ENCODE data around the gene PTCH1.

Gene PTCH1

DNA sequence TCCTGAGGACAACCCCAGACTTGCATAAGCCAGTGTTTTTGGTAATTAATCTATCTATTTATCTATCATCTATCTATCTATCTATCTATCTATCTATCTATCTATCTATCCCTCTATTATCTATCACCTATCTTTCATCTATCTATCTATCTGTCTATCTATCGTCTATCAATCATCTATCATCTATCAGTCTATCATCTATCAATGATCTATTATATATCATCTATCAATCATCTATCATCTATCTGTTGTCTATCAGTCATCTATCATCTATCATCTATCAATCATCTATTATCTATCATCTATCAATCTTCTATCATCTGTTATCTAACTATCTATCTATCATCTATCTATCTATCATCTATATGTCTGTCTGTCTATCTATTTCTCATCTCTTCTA lies 85.5 kb downstream of the PTCH1 start:
- H3K27me3 ChIP-seq (ENCODE audit: insufficient read depth, low read length, poor library complexity): no peaks in the 10 kb centered on the region
- no peaks in the 10 kb centered on the region for H3K36me3 ChIP-seq (ENCODE audit: insufficient read depth, low read length)
- H3K9ac ChIP-seq (ENCODE audit: low read depth, low read length): no peak overlapping the region
- TF ChIP-seq, protein P1, sequence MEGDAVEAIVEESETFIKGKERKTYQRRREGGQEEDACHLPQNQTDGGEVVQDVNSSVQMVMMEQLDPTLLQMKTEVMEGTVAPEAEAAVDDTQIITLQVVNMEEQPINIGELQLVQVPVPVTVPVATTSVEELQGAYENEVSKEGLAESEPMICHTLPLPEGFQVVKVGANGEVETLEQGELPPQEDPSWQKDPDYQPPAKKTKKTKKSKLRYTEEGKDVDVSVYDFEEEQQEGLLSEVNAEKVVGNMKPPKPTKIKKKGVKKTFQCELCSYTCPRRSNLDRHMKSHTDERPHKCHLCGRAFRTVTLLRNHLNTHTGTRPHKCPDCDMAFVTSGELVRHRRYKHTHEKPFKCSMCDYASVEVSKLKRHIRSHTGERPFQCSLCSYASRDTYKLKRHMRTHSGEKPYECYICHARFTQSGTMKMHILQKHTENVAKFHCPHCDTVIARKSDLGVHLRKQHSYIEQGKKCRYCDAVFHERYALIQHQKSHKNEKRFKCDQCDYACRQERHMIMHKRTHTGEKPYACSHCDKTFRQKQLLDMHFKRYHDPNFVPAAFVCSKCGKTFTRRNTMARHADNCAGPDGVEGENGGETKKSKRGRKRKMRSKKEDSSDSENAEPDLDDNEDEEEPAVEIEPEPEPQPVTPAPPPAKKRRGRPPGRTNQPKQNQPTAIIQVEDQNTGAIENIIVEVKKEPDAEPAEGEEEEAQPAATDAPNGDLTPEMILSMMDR (IDR thresholded peaks at IDR 0.05; ENCODE audit: borderline replicate concordance, extremely low read depth, low read length, poor library complexity, severe bottlenecking): no peak
- TF ChIP-seq EZH2 (IDR thresholded peaks at IDR 0.05; ENCODE audit: borderline replicate concordance, low read depth, low read length, severe bottlenecking): no peak
- no peak overlapping the region for H3K27ac ChIP-seq (ENCODE audit: low read length)
- H4K20me1 ChIP-seq (ENCODE audit: insufficient read depth, low read length): no peaks in the 10 kb centered on the region
- no peaks in the 10 kb centered on the region for H3K79me2 ChIP-seq (ENCODE audit: insufficient read depth, low read length)
- no peak overlapping the region for H3K4me3 ChIP-seq (ENCODE audit: low read depth in 1 of 2, low read length in 2 of 2)
- H3K4me2 ChIP-seq (ENCODE audit: insufficient read depth, low read length): no peak overlapping the region
- no peak overlapping the region for H2AFZ ChIP-seq (ENCODE audit: low read depth, low read length)
- DNase-seq (no peak), ATAC-seq (ENCODE audit: insufficient read depth, low read depth) (no peak)
- peaks cover 12% of the 10 kb centered on the region for H3K9me3 ChIP-seq (ENCODE audit: insufficient read depth, low read length, severe bottlenecking)
- no peaks in the 10 kb centered on the region for H3K4me1 ChIP-seq (ENCODE audit: insufficient read depth, low read length)

DNA sequence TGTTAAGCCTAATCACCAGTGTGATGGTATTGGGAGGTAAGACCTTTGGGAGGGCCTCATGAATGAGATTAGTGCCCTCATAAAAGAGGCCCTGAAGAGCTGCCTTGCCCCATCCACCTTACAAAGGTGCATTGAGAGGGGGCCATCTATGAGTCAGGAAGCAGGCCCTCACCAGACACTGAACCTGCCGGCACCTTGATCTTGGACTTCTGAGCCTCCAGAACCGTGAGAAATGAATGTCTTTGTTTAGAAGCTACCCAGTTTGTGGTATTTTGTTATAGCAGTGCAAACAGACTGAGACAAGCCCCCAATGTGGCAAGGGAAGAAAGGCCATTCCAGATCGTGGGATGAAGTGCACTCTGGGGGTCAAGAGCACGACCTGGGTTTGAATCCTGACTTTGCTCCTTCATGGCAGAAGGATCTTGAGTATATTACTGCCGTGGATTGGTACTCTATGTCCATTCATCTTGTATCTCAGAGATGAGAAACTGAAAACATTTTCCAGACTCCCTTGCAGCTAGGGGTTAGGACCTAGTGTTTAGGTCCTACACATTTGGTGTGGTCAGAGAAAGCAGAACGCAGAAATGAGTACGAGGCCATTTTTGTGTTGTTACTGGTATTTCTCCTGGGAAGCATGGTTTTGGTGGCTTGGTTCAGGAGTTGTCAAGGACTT lies 86.7 kb downstream of the PTCH1 start:
- Histone ChIP-seq H3K9me3 (ENCODE audit: insufficient read depth, low read length, severe bottlenecking) (peaks cover 12% of the 10 kb centered on the region), H3K36me3 (ENCODE audit: insufficient read depth, low read length) (no peaks in the 10 kb centered on the region), H3K4me1 (ENCODE audit: insufficient read depth, low read length) (no peaks in the 10 kb centered on the region), H3K9ac (ENCODE audit: low read depth, low read length) (no peak overlapping the region), H3K79me2 (ENCODE audit: insufficient read depth, low read length) (no peaks in the 10 kb centered on the region), H3K4me3 (ENCODE audit: low read depth in 1 of 2, low read length in 2 of 2) (no peak overlapping the region), H4K20me1 (ENCODE audit: insufficient read depth, low read length) (no peaks in the 10 kb centered on the region), H2AFZ (ENCODE audit: low read depth, low read length) (no peak overlapping the region), H3K4me2 (ENCODE audit: insufficient read depth, low read length) (no peak overlapping the region), H3K27ac (ENCODE audit: low read length) (no peak overlapping the region), H3K27me3 (ENCODE audit: insufficient read depth, low read length, poor library complexity) (no peaks in the 10 kb centered on the region)
- no peak for TF ChIP-seq EZH2 (IDR thresholded peaks at IDR 0.05; ENCODE audit: borderline replicate concordance, low read depth, low read length, severe bottlenecking)
- TF ChIP-seq, protein P1 (IDR thresholded peaks at IDR 0.05; ENCODE audit: borderline replicate concordance, extremely low read depth, low read length, poor library complexity, severe bottlenecking): no peak
- no peak for DNase-seq
- no peak for ATAC-seq (ENCODE audit: insufficient read depth, low read depth)

DNA sequence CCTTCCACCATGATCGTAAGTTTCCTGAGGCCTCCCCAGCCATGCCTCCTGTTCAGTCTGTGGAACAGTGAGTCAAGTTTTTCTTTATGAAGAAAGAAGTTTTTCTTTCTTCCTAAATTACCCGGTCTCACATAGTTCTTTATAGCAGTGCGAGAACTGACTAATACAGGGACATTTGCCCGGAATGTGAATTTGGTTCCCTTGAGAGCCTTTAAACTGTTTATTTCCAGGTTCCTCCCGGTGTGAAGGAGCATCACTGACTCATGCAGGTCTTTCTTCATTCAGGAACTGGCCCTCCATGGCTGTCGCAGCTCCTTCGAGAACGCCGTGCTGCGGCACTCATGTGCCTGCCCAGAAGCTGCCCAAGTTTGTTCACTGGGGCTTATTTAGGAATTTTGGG lies 87.7 kb downstream of the PTCH1 start:
- no peak overlapping the region for H3K4me2 ChIP-seq (ENCODE audit: insufficient read depth, low read length)
- H3K4me3 ChIP-seq (ENCODE audit: low read depth in 1 of 2, low read length in 2 of 2): no peak overlapping the region
- H3K36me3 ChIP-seq (ENCODE audit: insufficient read depth, low read length): no peaks in the 10 kb centered on the region
- no peak for TF ChIP-seq EZH2 (IDR thresholded peaks at IDR 0.05; ENCODE audit: borderline replicate concordance, low read depth, low read length, severe bottlenecking)
- TF ChIP-seq, protein P1 (IDR thresholded peaks at IDR 0.05; ENCODE audit: borderline replicate concordance, extremely low read depth, low read length, poor library complexity, severe bottlenecking): no peak
- no peaks in the 10 kb centered on the region for H3K4me1 ChIP-seq (ENCODE audit: insufficient read depth, low read length)
- H3K27me3 ChIP-seq (ENCODE audit: insufficient read depth, low read length, poor library complexity): no peaks in the 10 kb centered on the region
- DNase-seq: no peak
- H3K9ac ChIP-seq (ENCODE audit: low read depth, low read length): no peak overlapping the region
- no peaks in the 10 kb centered on the region for H3K79me2 ChIP-seq (ENCODE audit: insufficient read depth, low read length)
- H3K9me3 ChIP-seq (ENCODE audit: insufficient read depth, low read length, severe bottlenecking): peaks cover 12% of the 10 kb centered on the region
- no peaks in the 10 kb centered on the region for H4K20me1 ChIP-seq (ENCODE audit: insufficient read depth, low read length)
- H3K27ac ChIP-seq (ENCODE audit: low read length): no peak overlapping the region
- H2AFZ ChIP-seq (ENCODE audit: low read depth, low read length): no peak overlapping the region
- ATAC-seq (ENCODE audit: insufficient read depth, low read depth): no peak
